GM18873 (cell line): ENCODE data around the gene CHST5.
"Not testable (repeated sequence)": the region's sequence is repeated elsewhere in the genome, so short reads cannot be mapped to it uniquely, and the experiment has no call there.

Source experiments
- ATAC-seq: cut with Tn5 transposase; IDR thresholded peaks from one replicate; pipeline ENCODE4 v1.9.1; 2021; ENCODE audit warnings: mild to moderate bottlenecking, moderate library complexity, moderate number of reproducible peaks; ENCODE audit not compliant: unreplicated experiment, low FRiP score

Gene CHST5

DNA sequence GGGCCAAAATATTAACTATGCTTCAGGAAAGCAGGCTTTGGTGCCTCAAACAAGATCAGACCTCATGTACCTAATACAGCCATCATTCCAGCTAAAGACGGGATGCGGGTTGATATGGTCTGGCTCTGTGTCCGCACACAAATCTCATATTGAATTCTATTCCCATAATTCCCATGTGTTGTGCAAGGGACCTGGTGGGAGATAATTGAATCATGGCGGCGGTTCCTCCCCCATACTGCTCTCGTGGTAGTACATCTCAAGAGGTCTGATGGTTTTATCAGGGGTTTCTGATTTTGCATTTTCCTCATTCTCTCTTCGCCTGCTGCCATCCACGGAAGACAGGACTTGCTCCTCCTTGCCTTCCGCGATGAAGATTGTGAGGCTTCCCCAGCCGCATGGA, 21.6 kb downstream of the CHST5 start:
- ATAC-seq: no peak

GRCh38 chr16:75506574-75506973, 29.3 kb downstream of the CHST5 start:
- no peak for ATAC-seq

DNA sequence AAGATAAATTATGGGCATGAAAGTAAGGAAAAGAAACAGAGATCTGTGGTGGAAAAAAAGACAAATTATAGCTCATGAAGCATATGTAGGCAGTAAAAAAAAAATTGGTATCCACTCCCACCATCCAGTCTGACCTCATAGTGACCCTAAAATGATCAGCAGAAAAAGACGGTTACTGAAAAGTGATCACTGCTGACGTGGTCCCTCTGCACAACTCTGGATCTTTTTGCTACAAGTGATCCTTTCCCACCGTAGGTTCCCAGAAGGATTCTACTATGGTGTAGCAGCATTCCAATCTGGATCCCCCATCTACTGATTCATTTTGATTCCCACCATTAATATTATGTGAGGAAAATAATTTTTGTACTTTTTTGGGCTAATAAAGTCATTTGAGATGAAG, 29.8 kb downstream of the CHST5 start:
- no peak for ATAC-seq

GRCh38 chr16:75503801-75504200, 32.1 kb downstream of the CHST5 start:
- no peak for ATAC-seq

DNA sequence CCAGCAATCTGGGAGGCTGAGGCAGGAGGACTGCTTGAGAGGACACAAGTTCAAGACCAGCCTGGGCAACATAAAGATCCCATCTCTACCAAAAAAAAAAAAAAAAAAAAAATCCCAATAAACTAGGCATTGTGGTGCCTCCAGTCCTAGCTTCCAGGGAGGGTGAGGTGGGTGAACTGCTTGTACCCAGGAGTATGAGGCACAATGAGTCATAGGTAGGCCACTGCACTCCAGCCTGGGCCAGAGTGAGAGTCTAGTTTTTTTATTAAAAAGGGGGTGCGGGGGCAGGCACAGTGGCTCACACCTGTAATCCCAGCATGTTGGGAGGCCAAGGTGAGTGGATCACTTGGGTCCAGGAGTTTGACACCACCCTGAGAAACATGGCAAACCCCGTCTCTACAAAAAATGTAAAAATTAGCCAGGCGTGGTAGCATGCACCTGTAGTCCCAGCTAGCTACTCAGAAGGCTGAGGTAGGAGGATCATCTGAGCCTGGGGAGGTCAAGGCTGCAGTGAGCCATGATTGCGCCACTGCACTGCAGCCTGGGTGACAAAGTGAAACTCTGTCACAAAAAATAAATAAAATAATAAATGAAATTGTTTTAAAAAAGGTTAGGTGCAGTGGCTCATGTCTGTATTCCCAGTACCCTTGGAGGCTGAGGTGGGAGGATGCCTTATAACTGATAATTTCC, 32.8 kb downstream of the CHST5 start:
- ATAC-seq: no peak

GRCh38 chr16:75501820-75502219, 34.1 kb downstream of the CHST5 start:
- not testable (repeated sequence) for ATAC-seq

- ATAC-seq: no peak
Measured at GRCh38 chr16:75501359-75501758, 34.5 kb downstream of the CHST5 start.

- not testable (repeated sequence) for ATAC-seq
Measured at GRCh38 chr16:75498605-75499322, 37.1 kb downstream of the CHST5 start.

GRCh38 chr16:75497558-75497957, 38.4 kb downstream of the CHST5 start:
- no peak for ATAC-seq

DNA sequence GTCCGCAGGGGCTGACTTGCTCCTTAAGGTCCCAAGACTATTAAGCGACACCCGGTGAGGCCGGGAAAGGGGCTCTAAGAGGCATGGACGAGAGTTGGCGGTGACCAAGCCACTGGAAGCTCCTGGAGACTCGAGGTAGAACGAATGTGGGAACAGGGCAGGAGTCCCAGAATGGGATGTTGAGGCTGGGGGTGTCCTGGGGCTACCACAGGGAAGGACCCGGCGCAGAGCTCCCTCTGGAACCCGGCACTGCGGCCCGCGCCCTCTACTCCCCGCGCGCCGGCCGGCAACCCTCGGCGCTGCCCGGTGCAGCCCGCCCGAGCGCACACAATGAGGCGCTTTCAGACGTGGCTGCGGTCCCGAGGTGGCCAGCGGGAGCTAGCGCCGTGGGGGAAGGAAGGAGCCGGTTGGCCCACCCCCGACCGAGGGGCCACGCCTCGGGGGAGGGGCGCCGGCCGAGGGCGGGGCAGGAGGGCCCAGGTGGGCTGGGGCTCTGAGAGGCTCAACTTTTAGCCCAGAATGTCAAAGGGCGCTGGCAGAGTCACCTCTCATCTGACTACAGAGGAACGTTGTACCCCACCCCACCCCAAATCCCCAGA, 40.7 kb downstream of the CHST5 start, which contains the start of gene CHST6:
Gene CHST6 (minus strand): TSS at position 366 of the 599 bp plus-strand sequence. CDS start 15,613 bp downstream, outside the sequence.
- no peak for ATAC-seq

GRCh38 chr16:75494661-75495075, 41.2 kb downstream of the CHST5 start:
- ATAC-seq: no peak

DNA sequence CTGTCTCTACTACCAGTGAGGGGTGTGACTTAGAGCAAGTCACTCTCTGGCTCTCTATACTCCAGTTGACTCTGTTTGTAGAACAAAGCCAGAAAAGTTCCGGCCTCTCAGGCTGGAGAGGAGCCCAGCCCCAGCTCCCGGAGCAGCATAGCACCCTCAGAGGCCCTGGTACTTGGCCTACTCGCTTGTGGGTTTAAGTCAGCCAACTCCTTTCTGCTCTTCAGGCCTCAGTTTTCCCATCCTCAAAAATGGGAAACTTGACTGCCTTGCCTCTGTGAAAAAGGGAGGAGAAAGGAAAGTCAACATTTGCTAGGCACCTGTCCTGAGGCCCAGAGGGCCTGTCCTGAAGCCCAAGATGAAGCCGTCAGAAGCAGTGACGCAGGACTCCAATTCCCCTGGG, 41.7 kb downstream of the CHST5 start:
- ATAC-seq: no peak

GRCh38 chr16:75491876-75492275, 44.0 kb downstream of the CHST5 start:
- ATAC-seq: no peak

- ATAC-seq: no peak
Measured at GRCh38 chr16:75488322-75488721, 47.6 kb downstream of the CHST5 start.

DNA sequence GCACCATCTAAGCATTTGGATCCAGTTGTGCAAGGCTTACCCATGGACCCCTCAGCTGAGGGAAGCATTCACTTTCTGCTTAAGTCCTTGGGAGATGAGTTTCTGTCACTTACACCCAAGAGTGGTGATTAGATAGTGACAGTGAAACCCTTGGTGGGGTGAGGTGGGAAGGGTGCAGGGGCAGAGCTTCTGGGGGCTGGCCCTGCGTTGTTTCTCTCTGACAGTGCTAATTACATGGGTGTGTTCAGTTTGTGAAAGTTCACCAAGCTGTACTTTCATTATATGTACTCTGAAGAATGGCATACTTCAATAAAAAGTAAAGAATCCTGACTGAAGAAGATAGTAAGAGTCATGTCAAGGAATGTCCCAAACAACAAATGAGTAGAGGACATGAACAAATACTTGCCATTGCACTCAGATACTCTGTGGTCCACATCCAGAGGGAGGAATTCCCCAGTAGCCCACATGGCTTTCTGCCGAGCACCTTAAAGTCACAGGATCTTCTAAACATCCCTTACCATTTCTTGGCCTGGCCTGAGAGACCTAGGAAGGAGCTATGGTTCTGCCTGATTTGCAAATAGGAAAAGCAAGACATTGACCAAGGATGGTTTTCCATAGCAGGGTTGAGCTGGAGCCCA, 49.1 kb downstream of the CHST5 start:
- no peak for ATAC-seq

DNA sequence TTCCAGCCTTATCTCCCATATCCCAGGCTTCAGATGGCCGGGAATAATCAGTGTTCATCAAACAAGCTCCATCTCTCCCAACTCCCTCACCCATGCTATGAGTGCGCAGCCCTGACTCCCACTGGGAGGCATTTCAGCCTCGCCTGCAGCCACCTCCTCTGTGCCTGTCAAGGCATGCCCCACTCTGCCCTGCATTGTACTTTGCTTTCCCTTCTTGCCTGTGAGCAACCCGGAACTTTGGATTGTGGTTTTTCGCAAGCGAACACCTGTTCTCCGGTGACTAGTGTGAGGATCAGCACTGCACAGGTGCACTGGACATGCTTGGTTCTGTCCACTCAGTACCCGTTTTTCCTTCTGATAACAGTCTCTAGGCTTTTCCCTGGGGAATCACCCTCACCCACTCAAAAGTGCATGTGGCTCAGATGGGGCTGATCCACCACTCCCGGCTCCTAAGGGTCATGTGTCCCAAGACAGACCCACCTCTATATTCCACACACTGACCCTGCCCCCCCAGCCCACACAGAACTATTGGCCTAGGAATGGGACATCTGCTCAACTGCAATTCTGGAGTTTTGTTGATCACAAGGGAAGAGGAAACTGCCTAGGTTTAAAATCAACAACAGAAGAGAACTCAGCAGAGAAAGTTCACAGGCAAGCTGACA, 49.8 kb downstream of the CHST5 start:
- no peak for ATAC-seq

DNA sequence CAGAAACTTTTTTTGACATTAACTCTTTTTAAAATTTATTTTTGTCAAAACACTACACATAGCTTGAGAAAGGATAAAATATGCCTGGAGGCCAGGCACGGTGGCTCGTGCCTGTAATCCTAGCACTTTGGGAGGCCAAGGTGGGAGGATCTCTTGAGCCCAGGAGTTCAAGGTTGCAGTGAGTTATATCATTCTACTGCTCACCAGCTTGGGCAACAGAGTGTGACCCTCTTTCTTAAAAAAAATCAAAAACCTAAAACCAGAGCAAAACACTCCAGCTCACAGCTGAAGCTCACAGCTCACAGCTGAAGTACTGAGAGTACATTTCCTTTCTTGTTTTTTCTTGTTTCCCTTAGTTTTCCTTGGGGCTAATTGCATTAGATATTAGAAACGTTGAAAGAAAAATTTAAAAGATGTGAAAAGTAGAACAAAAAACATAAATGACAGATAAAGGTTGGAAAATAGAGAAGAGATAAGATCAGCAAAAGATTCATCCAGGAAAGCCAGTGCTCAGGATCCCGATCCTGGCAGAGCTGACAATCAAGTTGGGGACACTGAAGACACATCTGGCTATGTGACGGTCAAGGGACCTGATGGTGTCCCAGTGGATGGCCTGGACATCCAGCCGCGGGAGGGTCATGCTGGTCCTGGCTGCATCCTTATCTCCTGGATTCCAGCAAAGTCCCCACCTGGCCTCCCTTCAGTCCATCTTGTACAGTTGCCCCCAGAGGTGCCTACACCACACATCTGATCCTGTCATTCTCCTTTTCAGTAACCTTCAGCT, 50.5 kb downstream of the CHST5 start:
- ATAC-seq: no peak

DNA sequence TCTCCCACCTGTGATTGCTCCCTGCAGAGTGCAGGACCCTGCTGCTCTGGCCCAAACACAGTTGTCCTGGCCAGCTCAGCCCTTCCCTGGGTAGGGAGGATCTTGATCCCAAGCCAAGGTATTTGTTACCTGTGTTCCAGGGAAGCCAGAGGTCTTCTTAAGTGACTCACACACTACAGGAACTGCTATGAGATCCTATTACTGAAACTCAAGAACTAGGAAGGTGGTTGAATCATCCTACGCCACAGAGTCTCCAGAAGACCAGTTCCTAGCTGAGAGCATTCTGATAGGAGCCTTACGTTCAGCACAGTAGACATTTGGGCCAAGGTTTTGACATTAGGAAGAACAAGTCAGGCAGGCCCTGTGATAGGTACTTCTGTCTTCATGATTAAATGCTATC, 52.7 kb downstream of the CHST5 start:
- no peak for ATAC-seq

DNA sequence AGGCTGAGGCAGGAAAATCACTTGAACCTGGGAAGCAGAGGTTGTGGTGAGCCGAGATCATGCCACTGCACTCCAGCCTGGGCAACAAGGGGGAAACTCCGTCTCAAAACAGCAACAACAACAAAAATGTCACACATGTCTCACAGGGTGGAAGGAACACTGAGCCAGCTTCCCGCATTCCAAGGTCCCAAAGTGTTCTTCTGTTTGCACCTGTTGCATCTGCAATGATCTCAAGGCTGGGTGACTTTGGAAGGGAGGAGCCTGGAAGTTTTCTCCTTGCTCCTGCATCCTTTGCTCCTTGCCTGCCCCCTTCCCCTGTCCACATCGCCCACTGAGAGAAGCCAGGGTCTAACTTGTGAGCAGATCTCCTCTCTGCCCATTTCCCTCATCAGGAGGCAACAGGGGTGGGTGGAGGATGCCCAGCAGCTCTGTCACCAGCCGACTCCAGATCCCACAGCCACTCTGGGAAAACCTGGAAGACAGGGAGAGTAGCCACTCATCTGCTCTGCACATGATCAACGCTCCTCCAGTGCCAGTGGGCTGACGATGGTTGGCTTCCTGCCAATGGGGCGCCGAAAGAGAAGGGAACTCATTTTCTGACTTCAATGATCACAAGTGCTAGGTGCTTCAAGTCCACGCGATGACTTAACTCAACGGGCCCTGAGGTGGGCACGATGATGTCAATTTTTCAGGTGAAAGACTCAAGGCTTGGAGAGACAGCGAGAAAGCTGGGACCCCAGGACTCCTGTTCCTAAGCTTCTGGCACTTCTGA, 53.3 kb downstream of the CHST5 start:
- ATAC-seq: no peak
